OCI-LY7 (cell line): ENCODE results near the gene TBC1D7. TPM values are rescaled to one million over a fixed set of nuclear protein-coding genes. Genes with fewer than 3 reads are reported as not detected.

Experiments used
- BruUV-seq: library from RNA; stranded (reverse); fragments of 400-500 nt; replicated peaks from 2 replicates; lab custom pipeline; 2021; lab: Mats Ljungman, UMichigan
- CTCF ChIA-PET: fragments of 300-600 bp; sonication (Branson Sonifier 250); formaldehyde crosslinking; loops from one replicate; lab custom pipeline; 2022; ENCODE audit warnings: antibody characterized with exemption; ENCODE audit not compliant: unreplicated experiment; lab: Charles Lee
- POLR2A ChIA-PET: fragments of 300-600 bp; sonication (Branson Sonifier 250); formaldehyde crosslinking; loops from one replicate; lab custom pipeline; 2022; ENCODE audit warnings: antibody characterized with exemption; lab: Charles Lee
- DNase-seq: peaks from one replicate; pipeline ENCODE4 v3.0.0-alpha.2; 2015; ENCODE audit warnings: low spot score
- H2AFZ ChIP-seq: fragments of 200-600 bp; sonication (generic), shearing (Covaris generic); 2 replicates; pipeline ENCODE4 v1.6.1; 2014; ENCODE audit warnings: mild to moderate bottlenecking, antibody characterized with exemption, low read length, moderate library complexity
- H3K27ac ChIP-seq: fragments of 200-600 bp; sonication (generic); 2 replicates; pipeline ENCODE4 v1.5.1; 2014; ENCODE audit warnings: mixed run types, low read depth, mild to moderate bottlenecking, moderate library complexity, low read length, inconsistent platforms; ENCODE audit not compliant: poor library complexity, severe bottlenecking
- H3K36me3 ChIP-seq: fragments of 200-600 bp; sonication (generic); 2 replicates; pipeline ENCODE4 v1.6.1; 2014; ENCODE audit warnings: mild to moderate bottlenecking, antibody characterized with exemption, low read length, moderate library complexity, mixed read lengths; ENCODE audit not compliant: insufficient read depth
- H3K4me1 ChIP-seq: fragments of 200-600 bp; sonication (generic); 2 replicates; pipeline ENCODE4 v1.5.1; 2014; ENCODE audit warnings: mild to moderate bottlenecking, low read length; ENCODE audit not compliant: insufficient read depth, poor library complexity, severe bottlenecking
- H3K4me2 ChIP-seq: fragments of 200-600 bp; sonication (generic); 2 replicates; pipeline ENCODE4 v1.6.1; 2014; ENCODE audit warnings: mild to moderate bottlenecking, low read length
- H3K4me3 ChIP-seq: fragments of 200-600 bp; sonication (generic); 2 replicates; pipeline ENCODE4 v1.5.1; 2014; ENCODE audit warnings: mild to moderate bottlenecking, low read depth, low read length; ENCODE audit not compliant: poor library complexity, severe bottlenecking
- H3K79me2 ChIP-seq: fragments of 200-600 bp; sonication (generic); 2 replicates; pipeline ENCODE4 v1.6.1; 2016; ENCODE audit warnings: low read depth, mild to moderate bottlenecking, low read length, moderate library complexity, mixed read lengths; ENCODE audit not compliant: insufficient read depth
- H3K9me2 ChIP-seq: fragments of 200-600 bp; sonication (generic); 2 replicates; pipeline ENCODE4 v1.6.1; 2016; ENCODE audit warnings: mild to moderate bottlenecking, low read length, mixed read lengths; ENCODE audit not compliant: insufficient read depth
- H3K9me3 ChIP-seq: fragments of 200-600 bp; sonication (generic); 2 replicates; pipeline ENCODE4 v1.6.1; 2014; ENCODE audit warnings: mild to moderate bottlenecking, mixed run types, low read length, mixed read lengths
- H4K20me1 ChIP-seq: fragments of 200-600 bp; sonication (generic); 2 replicates; pipeline ENCODE4 v1.6.1; 2014; ENCODE audit warnings: mild to moderate bottlenecking, antibody characterized with exemption, low read length, moderate library complexity, mixed read lengths; ENCODE audit not compliant: insufficient read depth
- CTCF ChIP-seq: fragments of 200-600 bp; sonication (generic); conservative IDR thresholded peaks from 2 replicates; pipeline ENCODE4 v1.5.1; 2014; ENCODE audit warnings: mild to moderate bottlenecking, antibody characterized with exemption, low read length, moderate library complexity, mixed read lengths
- EZH2phosphoT487 ChIP-seq: fragments of 200-600 bp; sonication (generic); IDR thresholded peaks from 2 replicates; pipeline ENCODE4 v1.6.1; 2018; ENCODE audit warnings: low read depth, borderline replicate concordance, mild to moderate bottlenecking, mixed run types, antibody characterized with exemption, low read length, moderate library complexity, mixed read lengths
- intact Hi-C: fragments of 100-400 bp; cut with micrococcal nuclease; formaldehyde crosslinking; loops from one replicate; pipeline ENCODE4 v1.10.0; 2022; ENCODE audit not compliant: unreplicated experiment
- total RNA-seq, 2 experiments: library from RNA; depleted of rRNA in 1 of 2; stranded (reverse); fragments of >200 nt in 1 of 2; shearing (Covaris generic) in 1 of 2; gene quantifications; 2 replicates each; pipeline ENCODE4 v1.2.3, GENCODE V29; 2014 to 2022

TBC1D7 gene
- total RNA-seq, 2 experiments from 2014 or later = 46.2 to 69.2 TPM

GRCh38 chr6:13368731-13369115 lies 40.4 kb upstream of the TBC1D7 start:
- H2AFZ ChIP-seq = no peak overlapping the region
- H3K4me2 ChIP-seq = no peak overlapping the region
- TF ChIP-seq EZH2phosphoT487 (no peak), CTCF (no peak)
- intact Hi-C loops = no loop called here
- H3K4me1 ChIP-seq = peaks cover 11% of the 10 kb centered on the region
- ChIA-PET POLR2A (interaction anchor here (1.4 to 3.7 kb wide), 2 partner anchors 10 to 14 kb away, joined by 3 to 11 read pairs; no protein-coding TSS in a partner anchor), CTCF (no interaction called here)
- no TSS peak for BruUV-seq
- H3K9me2 ChIP-seq = no peaks in the 10 kb centered on the region
- DNase-seq = no peak
- H3K9me3 ChIP-seq = no peaks in the 10 kb centered on the region
- H4K20me1 ChIP-seq = no peaks in the 10 kb centered on the region
- H3K27ac ChIP-seq = no peak overlapping the region
- H3K36me3 ChIP-seq = peaks cover 11% of the 10 kb centered on the region
- no peak overlapping the region for H3K4me3 ChIP-seq
- no peaks in the 10 kb centered on the region for H3K79me2 ChIP-seq

GRCh38 chr6:13368079-13368730 lies 39.9 kb upstream of the TBC1D7 start:
- BruUV-seq = no TSS peak
- H3K36me3 ChIP-seq = peaks cover 11% of the 10 kb centered on the region
- no peak overlapping the region for H3K4me3 ChIP-seq
- ChIA-PET POLR2A (interaction anchor here (3.7 kb wide), 1 partner anchor 10 kb away, joined by 11 read pairs; no protein-coding TSS in a partner anchor), CTCF (no interaction called here)
- intact Hi-C loops = no loop called here
- H3K79me2 ChIP-seq = no peaks in the 10 kb centered on the region
- no peak overlapping the region for H3K27ac ChIP-seq
- no peaks in the 10 kb centered on the region for H3K9me3 ChIP-seq
- no peaks in the 10 kb centered on the region for H4K20me1 ChIP-seq
- no peak overlapping the region for H3K4me2 ChIP-seq
- H2AFZ ChIP-seq = no peak overlapping the region
- H3K4me1 ChIP-seq = peaks cover 6% of the 10 kb centered on the region
- no peaks in the 10 kb centered on the region for H3K9me2 ChIP-seq
- no peak for DNase-seq
- TF ChIP-seq CTCF (no peak), EZH2phosphoT487 (no peak)

GRCh38 chr6:13367396-13367795 lies 39.1 kb upstream of the TBC1D7 start:
- CTCF ChIA-PET = no interaction called here
- no TSS peak for BruUV-seq
- POLR2A ChIA-PET = interaction anchor here (1.5 to 3.7 kb wide), 2 partner anchors 10 to 11 kb away, joined by 4 to 11 read pairs; no protein-coding TSS in a partner anchor

More at GRCh38 chr6:13367396-13367795, 39.1 kb upstream of the TBC1D7 start:
- DNase-seq = no peak
- H3K4me2 ChIP-seq = no peak overlapping the region
- no peaks in the 10 kb centered on the region for H3K9me2 ChIP-seq
- H4K20me1 ChIP-seq = no peaks in the 10 kb centered on the region
- H3K79me2 ChIP-seq = no peaks in the 10 kb centered on the region
- peaks cover 6% of the 10 kb centered on the region for H3K4me1 ChIP-seq
- H3K4me3 ChIP-seq = no peak overlapping the region
- no peak for TF ChIP-seq CTCF
- TF ChIP-seq EZH2phosphoT487 = no peak
- peaks cover 17% of the 10 kb centered on the region for H3K36me3 ChIP-seq
- H2AFZ ChIP-seq = no peak overlapping the region
- intact Hi-C loops = no loop called here
- no peak overlapping the region for H3K27ac ChIP-seq
- no peaks in the 10 kb centered on the region for H3K9me3 ChIP-seq
